Measurements from ENCODE around the gene LRMDA.

Gene LRMDA

GRCh38 chr10:76068856-76069255, 637.4 kb downstream of the LRMDA start:
- TF ChIP-seq CTCF (IDR thresholded peaks at IDR 0.05; ENCODE audit: insufficient read depth, low read depth, low read length, missing control alignments): no peak
- no peak overlapping the region for H3K4me3 ChIP-seq (ENCODE audit: low read depth, low read length)
- DNase-seq (ENCODE audit: low read depth): no peak

GRCh38 chr10:76070916-76071315, 639.5 kb downstream of the LRMDA start:
- DNase-seq (ENCODE audit: low read depth): no peak
- no peak overlapping the region for H3K4me3 ChIP-seq (ENCODE audit: low read depth, low read length)
- TF ChIP-seq CTCF (IDR thresholded peaks at IDR 0.05; ENCODE audit: insufficient read depth, low read depth, low read length, missing control alignments): no peak

- no peak for DNase-seq (ENCODE audit: low read depth)
- TF ChIP-seq CTCF (IDR thresholded peaks at IDR 0.05; ENCODE audit: insufficient read depth, low read depth, low read length, missing control alignments): no peak
- no peak overlapping the region for H3K4me3 ChIP-seq (ENCODE audit: low read depth, low read length)
These were observed 640.4 kb downstream of the LRMDA start for GRCh38 chr10:76071653-76072365.

- no peak for TF ChIP-seq CTCF (IDR thresholded peaks at IDR 0.05; ENCODE audit: insufficient read depth, low read depth, low read length, missing control alignments)
- DNase-seq (ENCODE audit: low read depth): no peak
- no peak overlapping the region for H3K4me3 ChIP-seq (ENCODE audit: low read depth, low read length)
These were observed 641.0 kb downstream of the LRMDA start for GRCh38 chr10:76072384-76072783.

GRCh38 chr10:76073524-76073923, 642.1 kb downstream of the LRMDA start:
- TF ChIP-seq CTCF (IDR thresholded peaks at IDR 0.05; ENCODE audit: insufficient read depth, low read depth, low read length, missing control alignments): no peak
- DNase-seq (ENCODE audit: low read depth): no peak
- no peak overlapping the region for H3K4me3 ChIP-seq (ENCODE audit: low read depth, low read length)

GRCh38 chr10:76074659-76075058, 643.2 kb downstream of the LRMDA start:
- DNase-seq (ENCODE audit: low read depth): no peak
- no peak for TF ChIP-seq CTCF (IDR thresholded peaks at IDR 0.05; ENCODE audit: insufficient read depth, low read depth, low read length, missing control alignments)
- no peak overlapping the region for H3K4me3 ChIP-seq (ENCODE audit: low read depth, low read length)

- no peak for DNase-seq (ENCODE audit: low read depth)
- no peak overlapping the region for H3K4me3 ChIP-seq (ENCODE audit: low read depth, low read length)
- TF ChIP-seq CTCF (IDR thresholded peaks at IDR 0.05; ENCODE audit: insufficient read depth, low read depth, low read length, missing control alignments): no peak
These were observed 649.0 kb downstream of the LRMDA start for GRCh38 chr10:76080451-76080850.
